HG02678 (cell line): ENCODE measurements around the gene ZNF362.
A peak's percentile ranks its signal among the peaks of the same experiment; 100 is the strongest.
"Not testable (repeated sequence)": the region's sequence is repeated elsewhere in the genome, so short reads cannot be mapped to it uniquely, and the experiment has no call there.

Experiments
- ATAC-seq: cut with Tn5 transposase; IDR thresholded peaks from one replicate; pipeline ENCODE4 v1.9.1; 2021; ENCODE audit warnings: mild to moderate bottlenecking, moderate library complexity; ENCODE audit not compliant: unreplicated experiment

ZNF362 gene

GRCh38 chr1:33282791-33283190, 26.5 kb downstream of the ZNF362 start:
- no peak for ATAC-seq

GRCh38 chr1:33284049-33284448, 27.8 kb downstream of the ZNF362 start:
- ATAC-seq, result no peak

GRCh38 chr1:33286451-33287185, 30.3 kb downstream of the ZNF362 start:
- ATAC-seq, result no peak

- no peak for ATAC-seq
Observed at GRCh38 chr1:33287317-33287716, 31.0 kb downstream of the ZNF362 start.

- no peak for ATAC-seq
Observed at GRCh38 chr1:33288976-33289857, 32.9 kb downstream of the ZNF362 start.

- no peak for ATAC-seq
Observed at GRCh38 chr1:33289858-33290154, 33.5 kb downstream of the ZNF362 start.

GRCh38 chr1:33290615-33291014, 34.3 kb downstream of the ZNF362 start:
- ATAC-seq, result not testable (repeated sequence)

- no peak for ATAC-seq
Observed at GRCh38 chr1:33292726-33293340, 36.5 kb downstream of the ZNF362 start.

- ATAC-seq, result no peak
Observed at GRCh38 chr1:33294071-33295010, 38.0 kb downstream of the ZNF362 start.

GRCh38 chr1:33295023-33295422, 38.7 kb downstream of the ZNF362 start:
- no peak for ATAC-seq

- ATAC-seq, result peak; percentile 59
Observed at GRCh38 chr1:33295450-33296081, 39.3 kb downstream of the ZNF362 start.

GRCh38 chr1:33296082-33296458, 39.8 kb downstream of the ZNF362 start:
- no peak for ATAC-seq

GRCh38 chr1:33296824-33297223, 40.5 kb downstream of the ZNF362 start:
- ATAC-seq, result no peak

GRCh38 chr1:33297911-33298622, 41.8 kb downstream of the ZNF362 start:
- no peak for ATAC-seq

GRCh38 chr1:33298623-33299277, 42.5 kb downstream of the ZNF362 start:
- ATAC-seq, result no peak

- no peak for ATAC-seq
Observed at GRCh38 chr1:33299461-33300155, 43.3 kb downstream of the ZNF362 start.

GRCh38 chr1:33300673-33301072, 44.4 kb downstream of the ZNF362 start:
- ATAC-seq, result no peak

GRCh38 chr1:33301273-33301984, 45.1 kb downstream of the ZNF362 start:
- no peak for ATAC-seq
